ENCODE results near the gene FADS2.

- no peak for TF ChIP-seq EZH2phosphoT487 (IDR thresholded peaks at IDR 0.05; ENCODE audit: borderline replicate concordance, low read depth, low read length)
- no peak for TF ChIP-seq CTCF (conservative IDR thresholded peaks at IDR 0.05; ENCODE audit: low read length)
Measured at GRCh38 chr11:61907871-61908729, 80.0 kb downstream of the FADS2 start.

All from OCI-LY7 (cell line).